ENCODE data around the gene PARD3B.

Gene PARD3B

GRCh38 chr2:205411558-205411957 lies 866.3 kb downstream of the PARD3B start:
- no peak overlapping the region for H3K4me3 ChIP-seq (ENCODE audit: low read length)
- no peak for DNase-seq (ENCODE audit: low read depth, low spot score)

GRCh38 chr2:205424326-205424725 lies 879.1 kb downstream of the PARD3B start:
- H3K4me3 ChIP-seq (ENCODE audit: low read length), result no peak overlapping the region
- no peak for DNase-seq (ENCODE audit: low read depth, low spot score)

GRCh38 chr2:205425102-205425501 lies 879.8 kb downstream of the PARD3B start:
- DNase-seq (ENCODE audit: low read depth, low spot score), result no peak
- no peak overlapping the region for H3K4me3 ChIP-seq (ENCODE audit: low read length)

- H3K4me3 ChIP-seq (ENCODE audit: low read length), result no peak overlapping the region
- DNase-seq (ENCODE audit: low read depth, low spot score), result no peak
These were observed 881.8 kb downstream of the PARD3B start for GRCh38 chr2:205427112-205427511.

- no peak overlapping the region for H3K4me3 ChIP-seq (ENCODE audit: low read length)
- DNase-seq (ENCODE audit: low read depth, low spot score), result no peak
These were observed 883.5 kb downstream of the PARD3B start for GRCh38 chr2:205428811-205429210.

- no peak overlapping the region for H3K4me3 ChIP-seq (ENCODE audit: low read length)
- DNase-seq (ENCODE audit: low read depth, low spot score), result no peak
These were observed 890.7 kb downstream of the PARD3B start for GRCh38 chr2:205435970-205436369.

- H3K4me3 ChIP-seq (ENCODE audit: low read length), result no peak overlapping the region
- DNase-seq (ENCODE audit: low read depth, low spot score), result no peak
These were observed 893.0 kb downstream of the PARD3B start for GRCh38 chr2:205438241-205438640.

- no peak for DNase-seq (ENCODE audit: low read depth, low spot score)
- no peak overlapping the region for H3K4me3 ChIP-seq (ENCODE audit: low read length)
These were observed 894.3 kb downstream of the PARD3B start for GRCh38 chr2:205439621-205440020.

- no peak for DNase-seq (ENCODE audit: low read depth, low spot score)
These were observed 896.2 kb downstream of the PARD3B start for GRCh38 chr2:205441524-205441923.

GRCh38 chr2:205448189-205448588 lies 902.9 kb downstream of the PARD3B start:
- H3K4me3 ChIP-seq (ENCODE audit: low read length), result no peak overlapping the region
- no peak for DNase-seq (ENCODE audit: low read depth, low spot score)

More at GRCh38 chr2:205441524-205441923, 896.2 kb downstream of the PARD3B start:
- H3K4me3 ChIP-seq (ENCODE audit: low read length), result no peak overlapping the region

- DNase-seq (ENCODE audit: low read depth, low spot score), result no peak
- no peak overlapping the region for H3K4me3 ChIP-seq (ENCODE audit: low read length)
These were observed 906.7 kb downstream of the PARD3B start for GRCh38 chr2:205451901-205452512.

GRCh38 chr2:205453202-205453601 lies 907.9 kb downstream of the PARD3B start:
- DNase-seq (ENCODE audit: low read depth, low spot score), result no peak

GRCh38 chr2:205456682-205457081 lies 911.4 kb downstream of the PARD3B start:
- no peak for DNase-seq (ENCODE audit: low read depth, low spot score)
- H3K4me3 ChIP-seq (ENCODE audit: low read length), result no peak overlapping the region

More at GRCh38 chr2:205453202-205453601, 907.9 kb downstream of the PARD3B start:
- no peak overlapping the region for H3K4me3 ChIP-seq (ENCODE audit: low read length)

GRCh38 chr2:205460217-205460616 lies 914.9 kb downstream of the PARD3B start:
- DNase-seq (ENCODE audit: low read depth, low spot score), result no peak
- no peak overlapping the region for H3K4me3 ChIP-seq (ENCODE audit: low read length)

- no peak overlapping the region for H3K4me3 ChIP-seq (ENCODE audit: low read length)
- DNase-seq (ENCODE audit: low read depth, low spot score), result no peak
These were observed 915.9 kb downstream of the PARD3B start for GRCh38 chr2:205461169-205461568.

GRCh38 chr2:205461678-205462665 lies 916.7 kb downstream of the PARD3B start:
- no peak overlapping the region for H3K4me3 ChIP-seq (ENCODE audit: low read length)
- DNase-seq (ENCODE audit: low read depth, low spot score), result no peak

GRCh38 chr2:205462681-205463345 lies 917.5 kb downstream of the PARD3B start:
- DNase-seq (ENCODE audit: low read depth, low spot score), result no peak

GRCh38 chr2:205463466-205464025 lies 918.3 kb downstream of the PARD3B start:
- DNase-seq (ENCODE audit: low read depth, low spot score), result no peak
- H3K4me3 ChIP-seq (ENCODE audit: low read length), result no peak overlapping the region

More at GRCh38 chr2:205462681-205463345, 917.5 kb downstream of the PARD3B start:
- H3K4me3 ChIP-seq (ENCODE audit: low read length), result no peak overlapping the region

GRCh38 chr2:205464681-205465080 lies 919.4 kb downstream of the PARD3B start:
- DNase-seq (ENCODE audit: low read depth, low spot score), result no peak
- H3K4me3 ChIP-seq (ENCODE audit: low read length), result no peak overlapping the region
